Measurements from ENCODE around the gene ADAMTS12. TPM values are rescaled to one million over a fixed set of nuclear protein-coding genes. Genes with fewer than 3 reads are reported as not detected.
A peak's percentile ranks its signal among the peaks of the same experiment; 100 is the strongest.
"Not testable (repeated sequence)": the region's sequence is repeated elsewhere in the genome, so short reads cannot be mapped to it uniquely, and the experiment has no call there.

Gene ADAMTS12
- total RNA-seq, 2 donors from 2014 or later, result 3.4 to 3.8 TPM

- no peak for DNase-seq
- no peak for ATAC-seq
- intact Hi-C loops (cut with DNase I), result no loop called here
Observed at GRCh38 chr5:33530183-33531036, 361.4 kb downstream of the ADAMTS12 start.

- ATAC-seq, result no peak
Observed at GRCh38 chr5:33527696-33528095, 364.1 kb downstream of the ADAMTS12 start.

GRCh38 chr5:33526755-33527154 is 365.0 kb downstream of the ADAMTS12 start:
- no peak for ATAC-seq
- intact Hi-C loops (cut with DNase I), result no loop called here
- no peak for DNase-seq

More at GRCh38 chr5:33527696-33528095, 364.1 kb downstream of the ADAMTS12 start:
- DNase-seq, result no peak
- intact Hi-C loops (cut with DNase I), result no loop called here

GRCh38 chr5:33524476-33524875 is 367.3 kb downstream of the ADAMTS12 start:
- DNase-seq, result no peak
- no peak for ATAC-seq
- intact Hi-C loops (cut with DNase I), result no loop called here

- no peak for ATAC-seq
- DNase-seq, result no peak
- intact Hi-C loops (cut with DNase I), result no loop called here
Observed at GRCh38 chr5:33523208-33523771, 368.5 kb downstream of the ADAMTS12 start.

GRCh38 chr5:33516421-33516820 is 375.4 kb downstream of the ADAMTS12 start:
- DNase-seq (no peak), ATAC-seq (no peak)
- intact Hi-C loops (cut with DNase I), result no loop called here

- DNase-seq; ATAC-seq; intact Hi-C loops (cut with DNase I): not testable (repeated sequence)
Observed at GRCh38 chr5:33515366-33515765, 376.4 kb downstream of the ADAMTS12 start.

GRCh38 chr5:33513462-33514185 is 378.2 kb downstream of the ADAMTS12 start:
- intact Hi-C loops (cut with DNase I), result no loop called here
- DNase-seq, result no peak
- ATAC-seq, result peak in 1 of 2 donors; percentile 65

GRCh38 chr5:33509036-33509435 is 382.8 kb downstream of the ADAMTS12 start:
- no peak for ATAC-seq
- DNase-seq, result no peak
- intact Hi-C loops (cut with DNase I), result no loop called here

GRCh38 chr5:33507426-33507825 is 384.4 kb downstream of the ADAMTS12 start:
- DNase-seq (no peak), ATAC-seq (no peak)
- intact Hi-C loops (cut with DNase I), result no loop called here

- intact Hi-C loops (cut with DNase I), result no loop called here
- ATAC-seq (no peak), DNase-seq (no peak)
Observed at GRCh38 chr5:33504570-33504969, 387.2 kb downstream of the ADAMTS12 start.

- intact Hi-C loops (cut with DNase I), result no loop called here
- no peak for ATAC-seq
- DNase-seq, result no peak
Observed at GRCh38 chr5:33501899-33502298, 389.9 kb downstream of the ADAMTS12 start.

GRCh38 chr5:33501260-33501659 is 390.5 kb downstream of the ADAMTS12 start:
- DNase-seq, result no peak
- intact Hi-C loops (cut with DNase I), result no loop called here
- ATAC-seq, result no peak

- intact Hi-C loops (cut with DNase I), result no loop called here
- DNase-seq (no peak), ATAC-seq (no peak)
Observed at GRCh38 chr5:33494466-33494865, 397.3 kb downstream of the ADAMTS12 start.

GRCh38 chr5:33491941-33492340 is 399.8 kb downstream of the ADAMTS12 start:
- ATAC-seq, result no peak
- DNase-seq, result no peak
- intact Hi-C loops (cut with DNase I), result no loop called here

GRCh38 chr5:33490071-33490665 is 401.6 kb downstream of the ADAMTS12 start:
- ATAC-seq, result no peak
- intact Hi-C loops (cut with DNase I), result no loop called here
- no peak for DNase-seq

- intact Hi-C loops (cut with DNase I), result no loop called here
- DNase-seq, result no peak
- ATAC-seq, result no peak
Observed at GRCh38 chr5:33489481-33490067, 402.2 kb downstream of the ADAMTS12 start.

GRCh38 chr5:33488558-33489355 is 403.0 kb downstream of the ADAMTS12 start:
- DNase-seq (no peak), ATAC-seq (no peak)
- intact Hi-C loops (cut with DNase I), result no loop called here

- intact Hi-C loops (cut with DNase I), result no loop called here
- no peak for DNase-seq
- no peak for ATAC-seq
Observed at GRCh38 chr5:33487236-33487635, 404.6 kb downstream of the ADAMTS12 start.
